Gastroesophageal sphincter (tissue), 4 donors: ENCODE measurements around the gene WBP1L. TPM values are rescaled to one million over a fixed set of nuclear protein-coding genes. Genes with fewer than 3 reads are reported as not detected.

Experiments used
- ATAC-seq: fragments of 150-250 bp; one replicate; pipeline ENCODE4 v1.9.1; 2016; ENCODE audit warnings: mild to moderate bottlenecking, moderate library complexity
- H3K27ac ChIP-seq, 4 donors: fragments of 200-600 bp; sonication (generic) in 3 of 4; 1 replicate in 3 of 4; 2 replicates in 1 of 4; pipeline ENCODE4 v1.5.1; 2016 to 2019
- H3K27me3 ChIP-seq: fragments of 200-600 bp; sonication (generic); one replicate; pipeline ENCODE4 v1.5.1; 2019
- H3K36me3 ChIP-seq, 2 donors: fragments of 200-600 bp; sonication (generic); one replicate each; pipeline ENCODE4 v1.5.1; 2019; ENCODE audit warnings: control low read depth in 1 of 2
- H3K4me1 ChIP-seq, 3 donors: fragments of 200-600 bp; sonication (generic); 1 replicate in 2 of 3; 2 replicates in 1 of 3; pipeline ENCODE4 v1.5.1; 2016 to 2019; ENCODE audit warnings: control low read depth in 2 of 3
- H3K4me3 ChIP-seq, 2 donors: fragments of 200-600 bp; sonication (generic); one replicate each; pipeline ENCODE4 v1.5.1; 2019; ENCODE audit warnings: mild to moderate bottlenecking in 1 of 2, moderate library complexity in 1 of 2
- H3K9me3 ChIP-seq, 3 donors: fragments of 200-600 bp; sonication (generic); one replicate each; pipeline ENCODE4 v1.5.1; 2017 to 2019; ENCODE audit warnings: control low read depth in 2 of 3
- CTCF ChIP-seq, 4 experiments: fragments of 200-600 bp in 2 of 4; fragments of 450-650 bp in 2 of 4; sonication (generic) in 1 of 4; IDR thresholded peaks; one replicate each; pipeline ENCODE4 v1.5.1; 2017 to 2019; ENCODE audit warnings: antibody characterized with exemption in 4 of 4, mild to moderate bottlenecking in 2 of 4, moderate library complexity in 2 of 4
- EP300 ChIP-seq: sonication (generic); formaldehyde crosslinking; IDR thresholded peaks from one replicate; pipeline ENCODE4 v1.6.1; 2017; ENCODE audit warnings: antibody characterized with exemption, mild to moderate bottlenecking
- POLR2A ChIP-seq, 2 donors: fragments of 450-650 bp; IDR thresholded peaks; one replicate each; pipeline ENCODE4 v1.6.1; 2017; ENCODE audit warnings: antibody characterized with exemption in 2 of 2, mild to moderate bottlenecking in 2 of 2, moderate library complexity in 1 of 2
- POLR2AphosphoS5 ChIP-seq: sonication (generic); formaldehyde crosslinking; IDR thresholded peaks from one replicate; pipeline ENCODE4 v1.6.1; 2017; ENCODE audit warnings: antibody characterized with exemption
- WGBS, 2 donors: methylation state at CpG; one replicate each; pipeline ENCODE4 v1.1.5; 2018; ENCODE audit warnings: low coverage in 1 of 2; 5-methylcytosine and 5-hydroxymethylcytosine counted together
- total RNA-seq, 4 donors: library from RNA; depleted of rRNA; stranded (reverse); fragments of >200 nt; gene quantifications; one replicate each; pipeline ENCODE4 v1.1.0, GENCODE V29; 2016

Gene WBP1L
- total RNA-seq, 4 donors from 2014 or later = 125 to 142 (median 132) TPM

GRCh38 chr10:102729029-102730026 lies 14.4 kb upstream of the WBP1L start:
- no peaks in the 10 kb centered on the region for H3K27me3 ChIP-seq
- ATAC-seq = peak; percentile 94
- TF ChIP-seq POLR2A (IDR thresholded peaks at IDR 0.05) (no peak), CTCF (IDR thresholded peaks at IDR 0.05) (peak in 3 of 4 experiments; percentile 95 to 97 (median 96)), POLR2AphosphoS5 (no peak), EP300 (no peak)
- H3K4me3 ChIP-seq = no peak overlapping the region
- WGBS, 2 donors = 33 to 60% methylated on average over 6 to 15 of the region's 30 CpGs
- peak overlapping the region in 1 of 4 donors; percentile 42 for H3K27ac ChIP-seq
- H3K36me3 ChIP-seq = peaks cover 0 to 52% of the 10 kb centered on the region in 2 donors
- H3K4me1 ChIP-seq = peaks cover 0 to 12% (median 4%) of the 10 kb centered on the region in 3 donors
- H3K9me3 ChIP-seq = no peaks in the 10 kb centered on the region

- no peak for TF ChIP-seq EP300
- no peak for TF ChIP-seq CTCF (IDR thresholded peaks at IDR 0.05)
- no peak for TF ChIP-seq POLR2AphosphoS5
- no peak for TF ChIP-seq POLR2A (IDR thresholded peaks at IDR 0.05)
- Histone ChIP-seq H3K4me1 (peaks cover 0 to 12% (median 4%) of the 10 kb centered on the region in 3 donors), H3K9me3 (no peaks in the 10 kb centered on the region), H3K4me3 (no peak overlapping the region), H3K27me3 (no peaks in the 10 kb centered on the region), H3K27ac (no peak overlapping the region), H3K36me3 (peaks cover 0 to 57% of the 10 kb centered on the region in 2 donors)
- WGBS, 2 donors = 88 to 90% methylated on average over 3 of the region's 5 CpGs
- no peak for ATAC-seq
Observed at GRCh38 chr10:102731222-102731800, 12.4 kb upstream of the WBP1L start.

GRCh38 chr10:102732661-102733060 lies 11.1 kb upstream of the WBP1L start:
- H3K36me3 ChIP-seq = peaks cover 0 to 53% of the 10 kb centered on the region in 2 donors
- H3K9me3 ChIP-seq = no peaks in the 10 kb centered on the region

GRCh38 chr10:102735065-102735562 lies 8.6 kb upstream of the WBP1L start:
- peak; percentile 82 for ATAC-seq
- H3K4me3 ChIP-seq = no peak overlapping the region

More at GRCh38 chr10:102732661-102733060, 11.1 kb upstream of the WBP1L start:
- ATAC-seq = no peak
- H3K4me3 ChIP-seq = no peak overlapping the region
- peaks cover 0 to 12% (median 4%) of the 10 kb centered on the region in 3 donors for H3K4me1 ChIP-seq
- TF ChIP-seq EP300 = no peak
- TF ChIP-seq CTCF (IDR thresholded peaks at IDR 0.05) = no peak
- no peak for TF ChIP-seq POLR2A (IDR thresholded peaks at IDR 0.05)
- TF ChIP-seq POLR2AphosphoS5 = no peak
- no peak overlapping the region for H3K27ac ChIP-seq
- WGBS, 2 donors = no CpG with 5 or more reads among the region's 1 CpG
- no peaks in the 10 kb centered on the region for H3K27me3 ChIP-seq

More at GRCh38 chr10:102735065-102735562, 8.6 kb upstream of the WBP1L start:
- no peaks in the 10 kb centered on the region for H3K9me3 ChIP-seq
- TF ChIP-seq EP300 (no peak), CTCF (IDR thresholded peaks at IDR 0.05) (no peak), POLR2A (IDR thresholded peaks at IDR 0.05) (no peak)
- H3K27ac ChIP-seq = peak overlapping the region in 1 of 4 donors; percentile 14
- peaks cover 0 to 40% of the 10 kb centered on the region in 2 donors for H3K36me3 ChIP-seq
- H3K4me1 ChIP-seq = no peaks in the 10 kb centered on the region
- WGBS, 2 donors = 64 to 67% methylated on average over 5 to 9 of the region's 9 CpGs
- no peaks in the 10 kb centered on the region for H3K27me3 ChIP-seq
